GM23338 (cell line): ENCODE data around the gene ZNF267. TPM values are rescaled to one million over a fixed set of nuclear protein-coding genes. Genes with fewer than 3 reads are reported as not detected.

Experiments
- ATAC-seq: fragments of 200-7000 bp; cut with Tn5 transposase; 3 replicates; pipeline ENCODE4 v1.9.1; 2020
- DNase-seq: peaks from one replicate; pipeline ENCODE4 v3.0.0-alpha.2; 2015; ENCODE audit warnings: low spot score
- H2AFZ ChIP-seq: fragments of 200-600 bp; sonication (generic); 2 replicates; pipeline ENCODE4 v1.8.0; 2016; ENCODE audit warnings: antibody characterized with exemption, mild to moderate bottlenecking, moderate library complexity
- H3F3A ChIP-seq: fragments of 200-600 bp; sonication (generic); replicated peaks from 2 replicates; pipeline ENCODE4 v1.8.0; 2017; ENCODE audit warnings: antibody characterized with exemption, mixed run types, low read depth
- H3K27ac ChIP-seq: fragments of 200-600 bp; sonication (generic); 2 replicates; pipeline ENCODE4 v1.6.1; 2016; ENCODE audit warnings: low read depth
- H3K27me3 ChIP-seq: fragments of 200-600 bp; sonication (generic); 2 replicates; pipeline ENCODE4 v1.8.0; 2016; ENCODE audit warnings: mild to moderate bottlenecking, mixed run types, moderate library complexity; ENCODE audit not compliant: insufficient read depth
- H3K36me3 ChIP-seq: fragments of 200-600 bp; sonication (generic); 2 replicates; pipeline ENCODE4 v1.8.0; 2016; ENCODE audit warnings: mild to moderate bottlenecking; ENCODE audit not compliant: insufficient read depth
- H3K4me1 ChIP-seq: fragments of 200-600 bp; sonication (generic); 2 replicates; pipeline ENCODE4 v1.8.0; 2016; ENCODE audit warnings: mild to moderate bottlenecking, moderate library complexity; ENCODE audit not compliant: insufficient read depth
- H3K4me2 ChIP-seq: fragments of 200-600 bp; sonication (generic); 2 replicates; pipeline ENCODE4 v1.7.1; 2017; ENCODE audit warnings: mixed run types
- H3K4me3 ChIP-seq: fragments of 200-600 bp; sonication (generic); 2 replicates; pipeline ENCODE4 v1.6.1; 2016; ENCODE audit warnings: mixed run types
- H3K79me2 ChIP-seq: fragments of 200-600 bp; sonication (generic); replicated peaks from 2 replicates; pipeline ENCODE4 v1.8.0; 2017; ENCODE audit warnings: mild to moderate bottlenecking; ENCODE audit not compliant: insufficient read depth
- H3K9me2 ChIP-seq: fragments of 200-600 bp; sonication (generic); 2 replicates; pipeline ENCODE4 v1.8.0; 2017; ENCODE audit not compliant: insufficient read depth
- H4K20me1 ChIP-seq: fragments of 200-600 bp; sonication (generic); replicated peaks from 2 replicates; pipeline ENCODE4 v1.8.0; 2017; ENCODE audit warnings: mild to moderate bottlenecking; ENCODE audit not compliant: insufficient read depth
- H3K27ac Mint-ChIP-seq: 2 replicates; pipeline ENCODE4 v1.8.0; 2020; ENCODE audit warnings: inconsistent platforms, mild to moderate bottlenecking, moderate library complexity, mixed read lengths
- H3K27me3 Mint-ChIP-seq: 3 replicates; pipeline ENCODE4 v1.8.0; 2022; ENCODE audit warnings: low read depth, mild to moderate bottlenecking, moderate library complexity, mixed read lengths, inconsistent platforms; ENCODE audit not compliant: insufficient read depth, poor library complexity
- H3K36me3 Mint-ChIP-seq: 3 replicates; pipeline ENCODE4 v1.8.0; 2021; ENCODE audit warnings: low read depth, mild to moderate bottlenecking, inconsistent platforms, moderate library complexity, mixed read lengths
- H3K4me1 Mint-ChIP-seq: 3 replicates; pipeline ENCODE4 v1.8.0; 2020; ENCODE audit warnings: mild to moderate bottlenecking, inconsistent platforms, mixed read lengths
- H3K4me3 Mint-ChIP-seq: 3 replicates; pipeline ENCODE4 v1.8.0; 2021; ENCODE audit warnings: moderate library complexity, mild to moderate bottlenecking, inconsistent platforms, mixed read lengths
- H3K9me3 Mint-ChIP-seq: 3 replicates; pipeline ENCODE4 v1.8.0; 2020; ENCODE audit warnings: moderate library complexity, mild to moderate bottlenecking, inconsistent platforms, mixed read lengths
- CREB1 ChIP-seq: fragments of 250-450 bp; sonication (Bioruptor Pico); IDR thresholded peaks from 2 replicates; pipeline ENCODE4 v1.5.0; 2020; ENCODE audit warnings: low read depth, mild to moderate bottlenecking, moderate library complexity
- CTCF ChIP-seq, 2 experiments: fragments of 200-600 bp in 1 of 2; sonication (generic) in 1 of 2; conservative IDR thresholded peaks; 2 replicates each; pipeline versions ENCODE4 v1.5.1 to v1.6.1; 2016 to 2017; ENCODE audit warnings: antibody characterized with exemption in 2 of 2, low read depth in 2 of 2, mild to moderate bottlenecking in 2 of 2, moderate library complexity in 1 of 2
- ETS1 ChIP-seq: IDR thresholded peaks from 2 replicates; pipeline ENCODE4 v1.6.1; 2016; ENCODE audit warnings: antibody characterized with exemption
- EZH2 ChIP-seq: fragments of 200-600 bp; sonication (generic); IDR thresholded peaks from one replicate; pipeline ENCODE4 v1.8.0; 2017; ENCODE audit warnings: antibody characterized with exemption, mild to moderate bottlenecking, low read depth; ENCODE audit not compliant: unreplicated experiment
- EZH2phosphoT487 ChIP-seq: fragments of 200-600 bp; sonication (generic); IDR thresholded peaks from one replicate; pipeline ENCODE4 v1.8.1; 2018; ENCODE audit warnings: antibody characterized with exemption; ENCODE audit not compliant: unreplicated experiment
- JUNB ChIP-seq: IDR thresholded peaks from one replicate; pipeline ENCODE4 v1.6.1; 2016; ENCODE audit warnings: antibody characterized with exemption; ENCODE audit not compliant: unreplicated experiment
- NANOG ChIP-seq: IDR thresholded peaks from 2 replicates; pipeline ENCODE4 v1.6.1; 2016; ENCODE audit warnings: antibody characterized with exemption, borderline replicate concordance
- POLR2AphosphoS5 ChIP-seq: IDR thresholded peaks from 2 replicates; pipeline ENCODE4 v1.6.1; 2016; ENCODE audit warnings: antibody characterized with exemption, low read depth
- REST ChIP-seq: IDR thresholded peaks from one replicate; pipeline ENCODE4 v1.6.1; 2018; ENCODE audit warnings: antibody characterized with exemption; ENCODE audit not compliant: unreplicated experiment
- STAT1 ChIP-seq: IDR thresholded peaks from one replicate; pipeline ENCODE4 v1.6.1; 2016; ENCODE audit warnings: antibody characterized with exemption; ENCODE audit not compliant: unreplicated experiment
- ZNF114 ChIP-seq: fragments of 250-450 bp; sonication (Bioruptor Pico); IDR thresholded peaks from 2 replicates; pipeline ENCODE4 v1.5.0; 2020; ENCODE audit warnings: mild to moderate bottlenecking, moderate library complexity
- ZNF331 ChIP-seq: fragments of 250-450 bp; sonication (Bioruptor Pico); IDR thresholded peaks from 2 replicates; pipeline ENCODE4 v1.5.0; 2020; ENCODE audit warnings: low read depth, mild to moderate bottlenecking, moderate library complexity
- long read RNA-seq: library from polyadenylated mRNA; unstranded; transcript quantifications from one replicate; pipeline ENCODE4 v2.0.0, GENCODE V29; 2020; ENCODE audit not compliant: unreplicated experiment
- polyA plus RNA-seq: library from polyadenylated mRNA; unstranded; fragments of >200 nt; fragmentation: Nextera tagmentation; extraction: Ambion mirVana; gene quantifications from 2 replicates; pipeline ENCODE4 v1.2.1, GENCODE V29; 2016
- total RNA-seq: library from RNA; depleted of rRNA; stranded (reverse); fragments of >200 nt; shearing (Covaris generic); gene quantifications from 2 replicates; pipeline ENCODE4 v1.2.3, GENCODE V29; 2014; rRNA removed

Gene ZNF267
- total RNA-seq (31.7 and 36.5 TPM in 2 replicates), polyA plus RNA-seq (10.2 and 13.8 TPM in 2 replicates)
- long read RNA-seq, partial matches to known transcripts: 0 of 7 reads
- long read RNA-seq, other reads (novel, unspliced or antisense): 0 of 7 reads

GRCh38 chr16:31873556-31874365 lies at the start of gene ZNF267:
TSS of gene ZNF267 (plus strand) at chr16:31873807. CDS start at chr16:31873967, 160 bp downstream.
- DNase-seq (peak; percentile 97), ATAC-seq (peak; percentile 96)
- Histone ChIP-seq H3K27ac (peak within 1 kb of the TSS; percentile 94), H2AFZ (peak within 1 kb of the TSS; percentile 99), H3K4me1 (peaks cover 16% of the 10 kb centered on the region), H4K20me1 (peaks cover 22% of the 10 kb centered on the region), H3K36me3 (no peaks in the 10 kb centered on the region), H3K4me2 (peak within 1 kb of the TSS; percentile 90), H3K79me2 (peaks cover 48% of the 10 kb centered on the region), H3K4me3 (peak within 1 kb of the TSS; percentile 98), H3K27me3 (no peaks in the 10 kb centered on the region), H3F3A (no peaks in the 10 kb centered on the region), H3K9me2 (no peaks in the 10 kb centered on the region)
- peaks cover 5% of the 10 kb centered on the region for H3K27me3 Mint-ChIP-seq
- H3K27ac Mint-ChIP-seq: peak within 1 kb of the TSS; percentile 97
- TF ChIP-seq POLR2AphosphoS5: peak; percentile 67
- TF ChIP-seq STAT1: no peak
- H3K9me3 Mint-ChIP-seq: no peaks in the 10 kb centered on the region; the same call in 2 of the 3 replicates
- peak within 1 kb of the TSS; percentile 95 for H3K4me3 Mint-ChIP-seq
- H3K4me1 Mint-ChIP-seq: peaks cover 14% of the 10 kb centered on the region; the same call in 2 of the 3 replicates
- H3K36me3 Mint-ChIP-seq: peaks cover 12% of the 10 kb centered on the region

GRCh38 chr16:31833047-31833446 lies 40.6 kb upstream of the ZNF267 start:
- ATAC-seq: no peak
- peaks cover 20% of the 10 kb centered on the region for H3K36me3 Mint-ChIP-seq
- no peak overlapping the region for H3K27ac Mint-ChIP-seq

More at GRCh38 chr16:31833047-31833446, 40.6 kb upstream of the ZNF267 start:
- Mint-ChIP-seq H3K4me3 (no peak overlapping the region), H3K9me3 (peaks cover 70% of the 10 kb centered on the region), H3K27me3 (peaks cover 2% of the 10 kb centered on the region), H3K4me1 (no peaks in the 10 kb centered on the region)
- no peak overlapping the region for H3K27ac ChIP-seq
- no peaks in the 10 kb centered on the region for H3K79me2 ChIP-seq
- no peaks in the 10 kb centered on the region for H3K9me2 ChIP-seq
- H3F3A ChIP-seq: no peaks in the 10 kb centered on the region
- no peak overlapping the region for H3K4me3 ChIP-seq
- no peaks in the 10 kb centered on the region for H4K20me1 ChIP-seq
- no peak for DNase-seq
- no peak overlapping the region for H2AFZ ChIP-seq
- TF ChIP-seq CREB1 (no peak), JUNB (no peak), ETS1 (no peak), EZH2phosphoT487 (no peak), POLR2AphosphoS5 (no peak), NANOG (no peak), ZNF114 (CRISPR knock-in tag) (no peak), EZH2 (no peak), ZNF331 (CRISPR knock-in tag) (no peak), CTCF (conservative IDR thresholded peaks at IDR 0.05; ENCODE audit: low read depth in 2 of 2) (no peak), REST (no peak)
- no peaks in the 10 kb centered on the region for H3K4me1 ChIP-seq
- H3K27me3 ChIP-seq: no peaks in the 10 kb centered on the region
- peaks cover 4% of the 10 kb centered on the region; the same call in 1 of the 2 replicates for H3K36me3 ChIP-seq
- H3K4me2 ChIP-seq: no peak overlapping the region
